HFF-Myc (cell line): ENCODE data around the gene GLUD2.

Source experiments
- DNase-seq: peaks from one replicate; pipeline ENCODE4 v3.0.0-alpha.2; 2011; ENCODE audit warnings: low read depth; ENCODE audit errors: extremely low read depth
- H3K4me3 ChIP-seq: replicated peaks from 2 replicates; pipeline ENCODE4 v1.5.1; 2011; ENCODE audit warnings: low read depth, mild to moderate bottlenecking, control low read depth, low read length
- TF ChIP-seq, protein P1 (sequence below): IDR thresholded peaks from 2 replicates; pipeline ENCODE4 v1.5.1; 2012; ENCODE audit warnings: mild to moderate bottlenecking, low read depth, low read length, control low read depth; ENCODE audit errors: missing control alignments

The GLUD2 gene

DNA sequence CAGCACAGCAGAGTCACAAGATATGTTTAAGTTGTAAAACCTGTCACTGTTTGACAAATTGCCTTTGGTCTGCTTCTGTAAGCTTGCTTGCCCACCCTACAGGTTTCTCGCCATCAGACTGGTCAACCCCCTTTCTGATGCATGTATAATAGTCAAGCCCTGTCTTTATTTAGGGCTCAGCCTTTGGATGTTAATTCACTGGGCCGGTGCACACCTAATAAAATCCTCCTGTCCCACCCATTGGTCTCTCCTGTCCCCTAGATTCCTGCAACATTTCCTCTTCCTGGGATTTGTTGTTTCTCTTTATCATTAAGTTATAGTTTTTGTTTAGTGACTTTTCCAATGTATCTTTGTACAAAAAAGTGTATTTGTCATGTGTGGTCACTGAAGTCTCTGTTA, 38.2 kb downstream of the GLUD2 start:
- TF ChIP-seq, protein P1, sequence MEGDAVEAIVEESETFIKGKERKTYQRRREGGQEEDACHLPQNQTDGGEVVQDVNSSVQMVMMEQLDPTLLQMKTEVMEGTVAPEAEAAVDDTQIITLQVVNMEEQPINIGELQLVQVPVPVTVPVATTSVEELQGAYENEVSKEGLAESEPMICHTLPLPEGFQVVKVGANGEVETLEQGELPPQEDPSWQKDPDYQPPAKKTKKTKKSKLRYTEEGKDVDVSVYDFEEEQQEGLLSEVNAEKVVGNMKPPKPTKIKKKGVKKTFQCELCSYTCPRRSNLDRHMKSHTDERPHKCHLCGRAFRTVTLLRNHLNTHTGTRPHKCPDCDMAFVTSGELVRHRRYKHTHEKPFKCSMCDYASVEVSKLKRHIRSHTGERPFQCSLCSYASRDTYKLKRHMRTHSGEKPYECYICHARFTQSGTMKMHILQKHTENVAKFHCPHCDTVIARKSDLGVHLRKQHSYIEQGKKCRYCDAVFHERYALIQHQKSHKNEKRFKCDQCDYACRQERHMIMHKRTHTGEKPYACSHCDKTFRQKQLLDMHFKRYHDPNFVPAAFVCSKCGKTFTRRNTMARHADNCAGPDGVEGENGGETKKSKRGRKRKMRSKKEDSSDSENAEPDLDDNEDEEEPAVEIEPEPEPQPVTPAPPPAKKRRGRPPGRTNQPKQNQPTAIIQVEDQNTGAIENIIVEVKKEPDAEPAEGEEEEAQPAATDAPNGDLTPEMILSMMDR = no peak
- DNase-seq = no peak
- H3K4me3 ChIP-seq = no peak overlapping the region

DNA sequence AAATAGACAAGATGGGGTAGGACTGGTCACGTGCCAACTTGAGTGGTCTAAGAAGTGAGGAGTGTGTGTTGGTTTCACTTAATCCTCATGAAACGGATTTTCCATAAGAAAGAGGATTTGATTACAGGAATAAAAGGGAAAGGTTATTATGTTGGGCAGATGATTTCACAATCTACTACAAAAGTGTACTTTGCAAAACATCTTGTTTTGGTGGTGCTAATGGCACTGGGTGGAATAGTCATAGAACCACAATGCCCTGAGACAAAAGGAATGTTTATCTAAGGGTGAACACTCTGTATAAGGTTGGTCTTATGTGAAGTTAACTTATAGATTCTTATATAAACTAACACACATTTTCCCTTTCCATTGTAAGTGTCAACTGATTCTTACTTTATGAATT, 45.6 kb downstream of the GLUD2 start:
- no peak overlapping the region for H3K4me3 ChIP-seq
- DNase-seq = no peak
- TF ChIP-seq, protein P1 = no peak
